Prostate gland (tissue), 2 donors: ENCODE results near the gene HIVEP3. TPM values are rescaled to one million over a fixed set of nuclear protein-coding genes. Genes with fewer than 3 reads are reported as not detected.

Source experiments
- DNase-seq: peaks from one replicate; pipeline ENCODE4 v3.0.0-alpha.2; 2019; ENCODE audit warnings: low spot score
- H3K27ac ChIP-seq, 2 donors: fragments of 200-600 bp; sonication (generic); 2 replicates each; pipeline ENCODE4 v1.5.1; 2017 to 2019
- H3K27me3 ChIP-seq: fragments of 200-600 bp; sonication (generic); replicated peaks from 2 replicates; pipeline ENCODE4 v1.5.1; 2019; ENCODE audit not compliant: insufficient read depth
- H3K36me3 ChIP-seq, 2 donors: fragments of 200-600 bp; sonication (generic); 1 replicate in 1 of 2; 2 replicates in 1 of 2; pipeline versions ENCODE4 v1.5.1 to v1.8.1; 2017 to 2019
- H3K4me1 ChIP-seq: fragments of 200-600 bp; sonication (generic); replicated peaks from 2 replicates; pipeline ENCODE4 v1.5.1; 2019
- H3K4me3 ChIP-seq, 2 donors: fragments of 200-600 bp; sonication (generic); 2 replicates each; pipeline ENCODE4 v1.5.1; 2017 to 2019
- H3K9me3 ChIP-seq: fragments of 200-600 bp; sonication (generic); 2 replicates; pipeline ENCODE4 v1.5.1; 2017
- POLR2A ChIP-seq: fragments of 450-650 bp; IDR thresholded peaks from one replicate; pipeline ENCODE4 v1.6.1; 2016; ENCODE audit warnings: antibody characterized with exemption, mild to moderate bottlenecking
- POLR2AphosphoS5 ChIP-seq: sonication (generic); formaldehyde crosslinking; IDR thresholded peaks from one replicate; pipeline ENCODE4 v1.6.1; 2017; ENCODE audit warnings: antibody characterized with exemption
- WGBS: methylation state at CpG from one replicate; pipeline ENCODE4 v1.1.5; 2018; 5-methylcytosine and 5-hydroxymethylcytosine counted together
- intact Hi-C: fragments of 100-400 bp; cut with DNase I; formaldehyde crosslinking; loops from one replicate; pipeline ENCODE4 v1.14.2; 2022
- total RNA-seq, 2 donors: library from RNA; depleted of rRNA; stranded (reverse); fragments of >200 nt; gene quantifications; one replicate each; pipeline ENCODE4 v1.1.0, GENCODE V29; 2016
- TF ChIP-seq, protein P1 (sequence below), 4 experiments: fragments of 200-600 bp in 2 of 4; fragments of 450-650 bp in 2 of 4; sonication (generic) in 2 of 4; IDR thresholded peaks; 1 replicate in 3 of 4; 2 replicates in 1 of 4; pipeline ENCODE4 v1.5.1; 2016 to 2019; ENCODE audit warnings: antibody characterized with exemption in 4 of 4, mild to moderate bottlenecking in 2 of 4, moderate library complexity in 2 of 4

HIVEP3 gene
- total RNA-seq, 2 donors from 2014 or later: 9.3 to 11.2 TPM

DNA sequence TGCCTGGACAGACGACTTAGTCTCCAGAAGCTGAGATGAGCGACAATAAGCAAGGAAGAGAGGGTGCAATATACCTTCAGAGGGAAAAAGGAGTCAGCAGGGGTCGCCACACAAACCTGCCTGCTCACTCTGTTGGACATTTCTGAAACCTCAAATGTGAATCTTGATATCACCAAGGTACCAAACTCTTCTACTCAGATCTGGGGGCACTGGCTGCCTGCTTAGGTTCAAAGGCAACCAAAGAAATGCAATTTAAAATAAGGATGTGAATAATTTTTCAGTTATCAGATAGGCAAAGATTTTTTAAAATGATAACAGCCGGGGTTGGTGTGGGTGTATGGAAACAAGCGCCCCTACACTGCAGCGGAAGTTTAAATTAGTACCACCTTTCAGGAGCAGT, 164.2 kb downstream of the HIVEP3 start:
- intact Hi-C loops: no loop called here
- Histone ChIP-seq H3K4me1 (no peaks in the 10 kb centered on the region), H3K9me3 (no peaks in the 10 kb centered on the region), H3K36me3 (no peaks in the 10 kb centered on the region), H3K27me3 (no peaks in the 10 kb centered on the region), H3K27ac (no peak overlapping the region), H3K4me3 (no peak overlapping the region)
- no peak for DNase-seq
- 84% methylated on average over 6 of the region's 6 CpGs for WGBS
- TF ChIP-seq POLR2A (no peak), POLR2AphosphoS5 (no peak)
- TF ChIP-seq, protein P1, sequence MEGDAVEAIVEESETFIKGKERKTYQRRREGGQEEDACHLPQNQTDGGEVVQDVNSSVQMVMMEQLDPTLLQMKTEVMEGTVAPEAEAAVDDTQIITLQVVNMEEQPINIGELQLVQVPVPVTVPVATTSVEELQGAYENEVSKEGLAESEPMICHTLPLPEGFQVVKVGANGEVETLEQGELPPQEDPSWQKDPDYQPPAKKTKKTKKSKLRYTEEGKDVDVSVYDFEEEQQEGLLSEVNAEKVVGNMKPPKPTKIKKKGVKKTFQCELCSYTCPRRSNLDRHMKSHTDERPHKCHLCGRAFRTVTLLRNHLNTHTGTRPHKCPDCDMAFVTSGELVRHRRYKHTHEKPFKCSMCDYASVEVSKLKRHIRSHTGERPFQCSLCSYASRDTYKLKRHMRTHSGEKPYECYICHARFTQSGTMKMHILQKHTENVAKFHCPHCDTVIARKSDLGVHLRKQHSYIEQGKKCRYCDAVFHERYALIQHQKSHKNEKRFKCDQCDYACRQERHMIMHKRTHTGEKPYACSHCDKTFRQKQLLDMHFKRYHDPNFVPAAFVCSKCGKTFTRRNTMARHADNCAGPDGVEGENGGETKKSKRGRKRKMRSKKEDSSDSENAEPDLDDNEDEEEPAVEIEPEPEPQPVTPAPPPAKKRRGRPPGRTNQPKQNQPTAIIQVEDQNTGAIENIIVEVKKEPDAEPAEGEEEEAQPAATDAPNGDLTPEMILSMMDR (IDR thresholded peaks at IDR 0.05): no peak

GRCh38 chr1:41752514-41753170, 166.1 kb downstream of the HIVEP3 start:
- TF ChIP-seq, protein P1 (IDR thresholded peaks at IDR 0.05): no peak
- TF ChIP-seq POLR2AphosphoS5 (no peak), POLR2A (no peak)
- Histone ChIP-seq H3K4me1 (no peaks in the 10 kb centered on the region), H3K27ac (no peak overlapping the region), H3K27me3 (no peaks in the 10 kb centered on the region), H3K4me3 (no peak overlapping the region), H3K9me3 (no peaks in the 10 kb centered on the region), H3K36me3 (no peaks in the 10 kb centered on the region)
- DNase-seq: no peak
- intact Hi-C loops: no loop called here
- WGBS: 61% methylated on average over 9 of the region's 9 CpGs

- intact Hi-C loops: no loop called here
- no peaks in the 10 kb centered on the region for H3K27me3 ChIP-seq
- H3K4me3 ChIP-seq: no peak overlapping the region
- no peaks in the 10 kb centered on the region for H3K36me3 ChIP-seq
- H3K9me3 ChIP-seq: no peaks in the 10 kb centered on the region
- WGBS: 82% methylated on average over 9 of the region's 9 CpGs
- no peak for DNase-seq
- H3K4me1 ChIP-seq: no peaks in the 10 kb centered on the region
- no peak overlapping the region for H3K27ac ChIP-seq
- no peak for TF ChIP-seq POLR2AphosphoS5
- TF ChIP-seq POLR2A: no peak
- TF ChIP-seq, protein P1 (IDR thresholded peaks at IDR 0.05): no peak
Measured at GRCh38 chr1:41751804-41752513, 166.8 kb downstream of the HIVEP3 start.

- TF ChIP-seq POLR2A: no peak
- no peak for TF ChIP-seq POLR2AphosphoS5
- TF ChIP-seq, protein P1 (IDR thresholded peaks at IDR 0.05): no peak
- 80% methylated on average over 11 of the region's 11 CpGs for WGBS
Measured at GRCh38 chr1:41749991-41750745, 168.6 kb downstream of the HIVEP3 start.

More at GRCh38 chr1:41749991-41750745, 168.6 kb downstream of the HIVEP3 start:
- Histone ChIP-seq H3K36me3 (no peaks in the 10 kb centered on the region), H3K27me3 (no peaks in the 10 kb centered on the region), H3K27ac (no peak overlapping the region), H3K4me1 (no peaks in the 10 kb centered on the region), H3K9me3 (no peaks in the 10 kb centered on the region), H3K4me3 (no peak overlapping the region)
- no peak for DNase-seq
- intact Hi-C loops: no loop called here
